ENCODE results near the gene PEX1. TPM values are rescaled to one million over a fixed set of nuclear protein-coding genes. Genes with fewer than 3 reads are reported as not detected.

Gene PEX1
- total RNA-seq, 4 donors from 2014 or later: 12.9 to 19.5 (median 14.1) TPM

DNA sequence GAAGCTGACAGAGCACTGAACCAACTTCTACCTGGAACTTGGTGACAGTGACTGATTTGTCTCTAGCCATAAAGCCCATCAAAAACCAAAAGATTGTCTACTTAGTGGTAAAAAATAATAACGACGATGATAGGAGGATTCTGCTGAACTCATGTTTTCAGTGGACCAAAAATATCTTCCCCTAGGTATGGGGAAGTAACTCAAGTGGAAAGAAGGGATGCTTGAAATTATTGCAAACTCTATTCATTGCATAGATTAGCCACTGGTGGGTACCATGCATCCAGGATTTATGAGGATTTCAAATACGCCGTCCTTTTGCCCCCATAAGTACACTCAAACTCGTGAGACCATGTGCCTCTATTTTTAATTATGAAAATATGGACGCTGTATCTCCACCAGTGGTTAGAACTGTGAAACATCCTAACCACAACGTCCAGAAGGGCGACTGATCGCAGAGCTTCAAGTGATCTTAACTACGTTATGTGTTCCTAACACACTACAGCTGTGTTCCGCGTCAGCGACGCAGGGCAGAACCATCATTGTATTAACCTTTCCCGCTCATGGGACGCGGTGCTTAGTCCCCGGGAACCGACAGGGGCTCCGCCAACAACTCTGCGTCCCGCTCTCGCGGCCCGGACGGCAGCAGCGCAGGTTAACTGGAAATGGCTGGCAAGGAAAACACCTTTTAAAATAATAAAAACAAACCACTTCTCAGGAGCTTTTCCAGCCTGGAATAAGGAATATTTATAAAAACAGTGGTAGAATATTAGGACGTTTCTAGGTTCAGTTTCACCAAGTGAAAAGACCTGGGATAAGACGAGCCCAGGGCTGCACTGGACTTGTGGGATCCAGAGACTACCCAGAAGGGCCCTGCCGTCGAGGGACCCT is 776 bp downstream of the PEX1 start:
- Histone ChIP-seq H3K27me3 (no peaks in the 10 kb centered on the region), H3K4me1 (peaks cover 21 to 33% (median 32%) of the 10 kb centered on the region in 4 donors), H3K9me3 (no peaks in the 10 kb centered on the region), H3K27ac (replicated peaks in 1 of 4) (peak overlapping the region; percentile 88 to 93 (median 90)), H3K4me3 (peak overlapping the region; percentile 87 to 98 (median 92)), H3K36me3 (peaks cover 7 to 30% (median 14%) of the 10 kb centered on the region in 4 donors)
- DNase-seq (ENCODE audit: extremely low spot score): no peak
- 1% methylated on average over 25 of the region's 31 CpGs for WGBS
- TF ChIP-seq, protein P1, sequence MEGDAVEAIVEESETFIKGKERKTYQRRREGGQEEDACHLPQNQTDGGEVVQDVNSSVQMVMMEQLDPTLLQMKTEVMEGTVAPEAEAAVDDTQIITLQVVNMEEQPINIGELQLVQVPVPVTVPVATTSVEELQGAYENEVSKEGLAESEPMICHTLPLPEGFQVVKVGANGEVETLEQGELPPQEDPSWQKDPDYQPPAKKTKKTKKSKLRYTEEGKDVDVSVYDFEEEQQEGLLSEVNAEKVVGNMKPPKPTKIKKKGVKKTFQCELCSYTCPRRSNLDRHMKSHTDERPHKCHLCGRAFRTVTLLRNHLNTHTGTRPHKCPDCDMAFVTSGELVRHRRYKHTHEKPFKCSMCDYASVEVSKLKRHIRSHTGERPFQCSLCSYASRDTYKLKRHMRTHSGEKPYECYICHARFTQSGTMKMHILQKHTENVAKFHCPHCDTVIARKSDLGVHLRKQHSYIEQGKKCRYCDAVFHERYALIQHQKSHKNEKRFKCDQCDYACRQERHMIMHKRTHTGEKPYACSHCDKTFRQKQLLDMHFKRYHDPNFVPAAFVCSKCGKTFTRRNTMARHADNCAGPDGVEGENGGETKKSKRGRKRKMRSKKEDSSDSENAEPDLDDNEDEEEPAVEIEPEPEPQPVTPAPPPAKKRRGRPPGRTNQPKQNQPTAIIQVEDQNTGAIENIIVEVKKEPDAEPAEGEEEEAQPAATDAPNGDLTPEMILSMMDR (IDR thresholded peaks at IDR 0.05): peak in 1 of 3 experiments; percentile 25
- TF ChIP-seq EP300 (IDR thresholded peaks at IDR 0.05) (no peak), POLR2AphosphoS5 (IDR thresholded peaks at IDR 0.05) (peak in 1 of 2 donors; percentile 31)
- intact Hi-C loops (cut with DNase I): no loop called here

DNA sequence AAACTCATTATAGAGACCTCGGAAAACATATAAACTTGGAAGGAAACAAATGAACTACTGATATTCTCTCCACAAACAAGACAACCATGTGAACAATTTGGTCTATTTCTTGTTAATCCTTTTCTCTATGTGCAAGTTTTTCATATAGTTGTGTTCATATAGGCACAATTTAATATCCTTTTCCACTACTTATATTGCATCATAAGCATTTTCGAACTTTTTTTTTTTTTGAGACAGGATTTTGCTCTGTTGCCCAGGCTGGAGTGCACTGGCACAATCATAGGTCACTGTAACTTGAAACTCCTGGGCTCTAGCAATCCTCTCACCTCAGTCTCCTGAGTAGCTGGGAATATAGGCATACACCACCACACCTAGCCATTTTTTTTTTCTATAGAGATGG is 5.2 kb downstream of the PEX1 start:
- DNase-seq (ENCODE audit: extremely low spot score): no peak
- Histone ChIP-seq H3K36me3 (peaks cover 5 to 24% (median 10%) of the 10 kb centered on the region in 4 donors), H3K4me3 (no peak overlapping the region), H3K27me3 (no peaks in the 10 kb centered on the region), H3K4me1 (peaks cover 13 to 20% (median 16%) of the 10 kb centered on the region in 4 donors), H3K27ac (replicated peaks in 1 of 4) (no peak overlapping the region), H3K9me3 (no peaks in the 10 kb centered on the region)
- intact Hi-C loops (cut with DNase I): no loop called here
- 88% methylated on average over 2 of the region's 2 CpGs for WGBS
- TF ChIP-seq EP300 (IDR thresholded peaks at IDR 0.05) (no peak), POLR2A (IDR thresholded peaks at IDR 0.05; ENCODE audit: low read depth) (no peak), POLR2AphosphoS5 (IDR thresholded peaks at IDR 0.05) (no peak)
- TF ChIP-seq, protein P1 (IDR thresholded peaks at IDR 0.05): no peak

DNA sequence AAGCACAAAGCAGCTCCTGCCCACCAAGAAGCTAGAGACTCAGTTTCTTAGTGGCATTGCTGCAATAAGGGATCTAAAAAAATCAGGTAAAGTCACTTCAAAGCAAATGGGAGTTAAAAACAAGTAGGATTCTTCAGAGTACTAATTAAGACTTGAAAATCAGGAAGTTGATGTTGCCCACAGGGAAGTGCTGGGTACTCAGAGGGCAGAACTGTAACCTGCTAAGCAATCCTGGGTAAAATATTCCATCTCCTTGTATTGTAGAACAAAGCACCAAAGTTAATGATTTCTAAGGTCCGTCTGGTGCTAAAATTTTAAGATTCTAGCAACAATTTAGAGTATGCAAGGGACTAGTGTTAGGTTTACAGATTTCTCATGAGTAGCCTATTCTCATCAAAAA is 8.3 kb downstream of the PEX1 start:
- H3K27ac ChIP-seq (replicated peaks in 1 of 4): no peak overlapping the region
- no peaks in the 10 kb centered on the region for H3K9me3 ChIP-seq
- DNase-seq (ENCODE audit: extremely low spot score): no peak
- intact Hi-C loops (cut with DNase I): no loop called here
- H3K4me1 ChIP-seq: no peaks in the 10 kb centered on the region
- no peak overlapping the region for H3K4me3 ChIP-seq
- no peaks in the 10 kb centered on the region for H3K27me3 ChIP-seq
- peaks cover 24 to 55% (median 34%) of the 10 kb centered on the region in 4 donors for H3K36me3 ChIP-seq
- no peak for TF ChIP-seq POLR2AphosphoS5 (IDR thresholded peaks at IDR 0.05)
- no peak for TF ChIP-seq POLR2A (IDR thresholded peaks at IDR 0.05; ENCODE audit: low read depth)
- TF ChIP-seq, protein P1 (IDR thresholded peaks at IDR 0.05): no peak
- no peak for TF ChIP-seq EP300 (IDR thresholded peaks at IDR 0.05)
- 56% methylated on average over 1 of the region's 1 CpG for WGBS

DNA sequence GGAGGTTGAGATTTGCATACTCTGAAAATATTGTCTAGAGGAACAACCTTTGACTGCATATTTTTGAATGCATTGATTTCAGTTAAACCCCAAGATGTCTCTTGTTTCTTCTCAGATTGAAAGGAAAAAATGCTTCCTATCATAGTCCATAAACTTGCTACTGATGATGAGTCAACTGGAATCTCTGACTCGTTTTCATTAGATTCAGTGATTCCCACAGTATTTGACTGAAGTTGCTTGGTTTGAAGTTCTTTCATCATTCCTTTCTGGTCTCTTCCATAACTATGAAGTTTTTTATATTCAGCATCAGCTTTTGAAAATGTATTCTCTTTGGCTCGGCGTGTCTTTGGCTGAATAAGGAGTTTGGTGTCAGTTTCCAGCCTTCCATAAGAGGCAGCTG is 10.7 kb downstream of the PEX1 start:
- intact Hi-C loops (cut with DNase I): no loop called here
- TF ChIP-seq, protein P1 (IDR thresholded peaks at IDR 0.05): no peak
- TF ChIP-seq POLR2AphosphoS5 (IDR thresholded peaks at IDR 0.05): no peak
- no peak for TF ChIP-seq EP300 (IDR thresholded peaks at IDR 0.05)
- TF ChIP-seq POLR2A (IDR thresholded peaks at IDR 0.05; ENCODE audit: low read depth): no peak
- WGBS: 71% methylated on average over 3 of the region's 3 CpGs
- Histone ChIP-seq H3K4me1 (no peaks in the 10 kb centered on the region), H3K27me3 (no peaks in the 10 kb centered on the region), H3K27ac (replicated peaks in 1 of 4) (no peak overlapping the region), H3K36me3 (peaks cover 24 to 65% (median 40%) of the 10 kb centered on the region in 4 donors), H3K9me3 (no peaks in the 10 kb centered on the region), H3K4me3 (no peak overlapping the region)
- no peak for DNase-seq (ENCODE audit: extremely low spot score)
